T-helper 17 cell (primary cell): Measurements from ENCODE around the gene HORMAD1. TPM values are rescaled to one million over a fixed set of nuclear protein-coding genes. Genes with fewer than 3 reads are reported as not detected.

Experiments
- total RNA-seq, 4 donors: library from RNA in 2 of 4; stranded (reverse) in 2 of 4; gene quantifications; one replicate each; pipeline ENCODE4 v1.2.3 and lab custom pipeline; 2022 to 2026

HORMAD1 gene
- total RNA-seq, 2 donors from 2014 or later: 0.80 TPM; not detected in 1

Other genes with a start within 250 kb of the HORMAD1 start
- gene TARS2, start 233.5 kb downstream of the HORMAD1 start, total RNA-seq: 10 to 100 TPM; 28.5 to 32.9 TPM
- under 1 TPM; 0.25 to 0.70 TPM for gene ECM1, start 212.8 kb downstream of the HORMAD1 start, total RNA-seq
- 1 to 10 TPM in 1 of 2 donors, not detected in 1; 1.1 TPM for gene FALEC, start 205.1 kb downstream of the HORMAD1 start, total RNA-seq
- gene ADAMTSL4, start 171.5 kb downstream of the HORMAD1 start, total RNA-seq: 1 to 10 TPM in 1 of 2 donors, under 1 TPM in 1; 0.39 to 1.6 TPM
- 1,000 to 10,000 TPM in 1 of 2 donors, 100 to 1,000 TPM in 1; 776 to 1,091 TPM for gene MCL1, start 141.3 kb downstream of the HORMAD1 start, total RNA-seq
- gene ENSA, start 91.3 kb downstream of the HORMAD1 start, total RNA-seq: 100 to 1,000 TPM; 152 to 173 TPM
- gene GOLPH3L, start 23.7 kb downstream of the HORMAD1 start, total RNA-seq: 1 to 10 TPM; 7.0 to 9.1 TPM
- 100 to 1,000 TPM; 103 to 139 TPM for gene CTSS, start 44.9 kb upstream of the HORMAD1 start, total RNA-seq
- gene CTSK, start 87.4 kb upstream of the HORMAD1 start, total RNA-seq: 10 to 100 TPM in 1 of 2 donors, 1 to 10 TPM in 1; 8.7 to 10.4 TPM
- gene ARNT, start 155.7 kb upstream of the HORMAD1 start, total RNA-seq: 10 to 100 TPM; 27.3 to 32.3 TPM
- not detected for gene CTXND2, start 166.2 kb upstream of the HORMAD1 start, total RNA-seq
- 10 to 100 TPM; 44.0 to 51.0 TPM for gene SETDB1, start 205.5 kb upstream of the HORMAD1 start, total RNA-seq